Astrocyte (in vitro differentiated cells and primary cell): ENCODE data around the gene USP25.

Source experiments
- CTCF ChIP-seq: IDR thresholded peaks from 2 replicates; pipeline ENCODE4 v1.5.1; 2011; ENCODE audit warnings: low read depth, mild to moderate bottlenecking, inconsistent platforms, low read length, moderate library complexity; ENCODE audit not compliant: insufficient read depth
- EZH2 ChIP-seq: IDR thresholded peaks from 2 replicates; pipeline ENCODE4 v1.6.1; 2012; ENCODE audit warnings: mild to moderate bottlenecking, low read length, inconsistent platforms; ENCODE audit not compliant: insufficient read depth

DNA sequence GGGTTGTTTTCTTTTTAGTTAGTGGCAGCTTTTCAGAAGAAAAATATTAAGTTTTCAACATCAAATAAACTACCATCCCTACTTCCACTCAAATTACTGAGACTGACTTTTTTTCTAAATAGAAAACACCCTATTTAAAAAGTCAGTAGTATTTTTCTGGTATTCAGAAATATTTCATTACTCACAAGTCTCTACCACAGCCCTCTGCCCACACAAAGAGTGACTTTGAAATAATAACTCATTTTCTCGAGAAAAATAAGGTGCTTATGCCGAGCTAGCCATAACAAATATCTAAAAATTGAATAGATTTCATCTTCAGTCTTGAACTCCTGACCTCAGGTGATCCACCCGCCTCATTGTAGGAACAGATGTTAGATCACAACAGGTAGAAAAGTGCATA lies 41.8 kb upstream of the USP25 start:
- TF ChIP-seq EZH2 (no peak), CTCF (no peak)
